Activated T-cell treated with anti-CD3 and anti-CD28 coated beads for 24 hours (primary cell): ENCODE measurements around the gene ATP6V0E2.

ENCODE experiments used
- DNase-seq: peaks from one replicate; pipeline ENCODE4 v3.0.0-alpha.2; 2020; ENCODE audit warnings: low read depth

ATP6V0E2 gene

GRCh38 chr7:149864023-149864422, 9.7 kb upstream of the ATP6V0E2 start:
- DNase-seq, result no peak

DNA sequence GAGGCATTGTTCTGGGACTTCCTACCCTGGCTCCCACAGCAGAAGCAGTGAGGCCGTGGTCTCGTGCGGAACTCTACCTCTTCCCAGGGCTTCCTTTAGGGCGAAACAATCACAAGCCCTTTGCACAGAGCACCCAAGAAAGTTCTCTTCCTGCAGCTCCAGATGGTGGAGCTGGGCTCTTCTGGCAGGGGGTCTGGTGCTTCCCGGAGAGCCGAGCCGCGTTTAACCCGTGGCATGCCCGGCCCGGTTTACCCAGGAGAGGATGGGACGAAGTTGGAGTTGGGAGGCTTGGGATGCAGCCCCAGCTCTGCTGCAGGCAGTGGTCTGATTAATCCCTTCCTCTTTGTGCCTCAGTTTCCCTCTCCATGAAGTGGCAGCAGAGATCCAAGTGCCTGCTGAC, 9.0 kb upstream of the ATP6V0E2 start:
- no peak for DNase-seq

DNA sequence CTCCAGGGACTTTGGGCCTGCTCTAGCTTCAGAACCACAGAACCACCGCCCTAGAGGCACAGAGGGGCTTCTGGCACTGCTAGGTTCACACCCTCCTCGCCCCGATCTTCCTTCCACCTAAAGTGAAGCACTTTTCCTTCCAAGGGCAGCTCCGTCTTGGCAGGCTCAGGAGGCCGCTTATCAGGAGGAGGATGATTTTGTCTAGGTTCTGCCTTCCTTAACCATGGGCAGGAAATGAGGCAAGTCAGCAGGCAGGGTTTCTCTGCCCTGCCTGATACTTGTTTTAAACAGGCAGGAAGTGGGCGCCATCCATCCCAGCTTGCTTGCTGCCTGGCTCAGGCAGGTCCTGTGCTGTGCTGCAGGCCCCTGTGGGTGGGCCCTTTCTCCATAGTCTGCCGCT, 8.3 kb upstream of the ATP6V0E2 start:
- peak; percentile 43 for DNase-seq

GRCh38 chr7:149866139-149866778, 7.5 kb upstream of the ATP6V0E2 start:
- DNase-seq, result no peak

DNA sequence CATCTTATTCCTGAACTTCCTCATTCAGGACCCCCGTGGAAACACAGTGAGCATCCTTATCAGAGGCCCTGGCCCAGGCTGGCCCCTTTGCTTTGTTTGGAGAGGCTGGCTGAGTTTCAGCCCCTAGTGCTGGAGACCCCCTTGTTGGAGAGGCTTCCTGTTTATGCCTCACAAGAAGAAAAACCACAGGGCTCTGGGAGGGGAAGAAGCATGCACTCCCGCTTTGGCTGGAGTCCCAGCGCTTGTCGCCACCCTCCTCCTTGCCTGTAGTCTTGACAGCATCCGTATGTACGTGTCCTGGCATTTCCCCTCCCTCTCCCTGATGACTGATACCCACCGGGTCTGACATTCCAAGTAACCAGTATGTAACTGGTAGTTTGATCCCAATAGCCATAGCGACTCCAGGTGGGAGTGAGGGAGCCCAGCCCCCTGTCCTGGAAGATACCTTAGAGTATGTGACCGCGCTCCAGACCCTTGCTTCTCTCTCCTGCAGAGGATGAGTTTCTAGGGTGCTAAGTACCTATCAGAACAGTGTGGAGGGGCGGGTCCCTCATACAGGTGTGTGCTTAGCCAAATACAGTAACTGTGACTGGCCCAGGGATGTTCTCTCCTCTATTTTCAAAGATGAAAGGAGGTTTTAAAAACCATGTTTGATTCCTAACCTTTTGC, 6.9 kb upstream of the ATP6V0E2 start:
- DNase-seq, result no peak

GRCh38 chr7:149867762-149868622, 5.8 kb upstream of the ATP6V0E2 start:
- no peak for DNase-seq

- no peak for DNase-seq
Observed at GRCh38 chr7:149868623-149869290, 5.0 kb upstream of the ATP6V0E2 start.

DNA sequence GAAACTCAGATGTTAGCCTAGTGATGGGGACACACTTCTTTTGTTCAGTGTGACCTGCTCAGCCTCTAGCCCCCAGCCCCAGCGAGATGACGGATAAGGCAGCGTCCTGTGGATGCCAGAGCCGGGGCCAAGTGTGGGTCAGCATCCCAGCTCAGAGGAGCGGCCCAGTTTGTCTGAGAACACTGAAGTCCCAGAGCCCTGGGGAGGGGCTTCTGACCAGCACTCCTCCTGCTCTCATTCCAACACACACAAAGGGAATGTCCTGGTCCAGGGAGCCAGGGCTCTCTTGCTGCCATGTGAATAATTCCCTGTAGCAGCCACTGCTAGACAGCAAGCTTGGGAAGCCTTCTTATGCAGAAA, 4.5 kb upstream of the ATP6V0E2 start:
- no peak for DNase-seq

DNA sequence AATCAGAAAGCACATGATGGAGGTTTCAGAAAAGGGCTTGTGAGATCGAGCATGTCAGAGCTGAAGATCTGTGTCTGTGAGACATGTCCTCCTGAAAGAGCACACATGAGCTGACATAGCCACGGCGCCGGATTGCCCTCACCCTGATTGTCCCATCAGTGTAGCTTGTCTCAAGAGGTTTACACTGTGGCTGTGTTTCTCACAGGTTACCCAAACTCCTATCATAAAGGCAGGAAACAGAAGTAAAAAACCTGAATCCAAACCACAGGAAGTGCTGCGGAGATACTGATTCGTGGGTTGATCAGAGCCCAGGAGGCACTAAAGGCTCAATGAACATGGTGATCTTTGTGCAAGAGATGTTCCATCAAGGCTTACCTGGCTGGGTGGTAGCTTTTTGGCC, 3.9 kb upstream of the ATP6V0E2 start:
- DNase-seq, result no peak

- no peak for DNase-seq
Observed at GRCh38 chr7:149870274-149870673, 3.5 kb upstream of the ATP6V0E2 start.

DNA sequence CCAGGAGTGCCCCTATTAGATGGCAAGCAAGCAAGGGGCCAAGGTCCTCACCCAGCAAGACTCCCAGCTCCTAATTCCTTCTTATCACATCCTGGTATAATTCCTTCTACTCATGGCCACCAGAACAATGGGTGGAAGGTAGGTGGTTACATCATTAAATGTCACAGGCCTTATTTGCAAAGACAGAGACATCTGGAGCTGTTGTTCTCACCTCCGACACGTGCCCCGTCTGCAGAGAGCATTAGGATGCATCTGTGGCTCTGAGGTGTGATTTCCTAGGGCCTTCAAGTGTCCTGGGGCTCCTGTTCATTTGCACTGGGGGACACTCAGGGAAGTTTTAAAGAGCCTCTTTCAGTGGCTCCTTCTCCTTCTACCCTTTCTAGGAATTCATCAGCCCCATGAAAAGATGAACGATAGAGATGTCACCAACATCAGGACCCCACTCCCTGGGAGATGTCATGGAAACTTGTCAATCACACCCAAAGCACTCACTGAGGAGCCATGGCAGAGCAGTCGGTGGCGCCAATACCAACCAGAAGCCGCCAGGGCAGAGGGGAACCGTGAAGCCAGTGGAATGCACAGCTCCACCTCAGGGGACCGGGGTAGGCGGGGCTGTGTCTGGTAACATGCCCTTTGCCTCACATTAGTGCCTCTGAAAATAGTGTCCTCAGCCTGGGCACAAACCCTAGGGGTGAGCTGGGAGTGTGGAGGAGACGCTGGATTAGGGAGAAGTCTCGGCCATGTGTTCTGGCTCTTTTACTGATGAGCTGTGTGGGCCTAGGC, 2.9 kb upstream of the ATP6V0E2 start:
- DNase-seq, result no peak

DNA sequence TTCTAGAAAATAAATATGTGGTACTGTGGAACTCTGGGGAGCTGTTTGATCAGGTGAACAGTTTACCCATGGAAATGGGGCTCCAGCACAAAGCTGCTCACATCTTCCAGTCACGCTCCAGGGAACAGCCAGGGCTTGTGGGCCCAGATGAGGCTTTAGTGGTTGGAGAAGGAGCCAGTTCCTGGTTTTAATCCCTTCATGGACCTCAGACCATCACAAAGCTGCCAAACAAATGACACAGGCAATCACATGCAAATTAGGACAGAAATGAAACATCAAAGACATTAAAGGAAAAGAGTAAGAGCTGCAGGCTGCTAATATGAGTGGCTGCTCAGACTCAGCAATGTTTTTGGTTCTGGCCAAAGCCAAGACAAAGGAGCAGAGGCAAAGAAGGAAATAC, 2.2 kb upstream of the ATP6V0E2 start:
- no peak for DNase-seq

- DNase-seq, result no peak
Observed at GRCh38 chr7:149872419-149873073, 1.2 kb upstream of the ATP6V0E2 start.

- no peak for DNase-seq
Observed at GRCh38 chr7:149873970-149874643, 338 bp downstream of the ATP6V0E2 start.

- DNase-seq, result no peak
Observed at GRCh38 chr7:149874644-149875028, 867 bp downstream of the ATP6V0E2 start.

DNA sequence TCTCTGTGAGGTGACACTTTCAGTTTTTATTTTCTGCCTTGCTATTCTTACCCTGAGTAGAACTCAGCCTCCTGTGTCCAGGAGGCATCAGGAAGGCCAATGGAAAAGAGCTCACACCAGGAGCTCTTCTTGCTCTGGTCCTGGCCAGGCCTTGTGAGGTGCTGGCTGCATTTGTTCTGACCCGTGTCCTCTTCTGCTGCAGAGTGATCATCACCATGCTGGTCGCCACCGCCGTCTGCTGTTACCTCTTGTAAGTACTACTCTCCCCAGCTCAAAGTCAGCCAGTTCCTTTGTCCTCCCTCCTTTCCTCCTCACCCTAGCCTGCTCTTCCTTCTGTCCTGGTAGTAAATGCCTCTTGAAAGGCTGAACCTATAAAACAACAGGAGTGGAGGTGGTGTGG, 1.6 kb downstream of the ATP6V0E2 start:
- DNase-seq, result no peak

DNA sequence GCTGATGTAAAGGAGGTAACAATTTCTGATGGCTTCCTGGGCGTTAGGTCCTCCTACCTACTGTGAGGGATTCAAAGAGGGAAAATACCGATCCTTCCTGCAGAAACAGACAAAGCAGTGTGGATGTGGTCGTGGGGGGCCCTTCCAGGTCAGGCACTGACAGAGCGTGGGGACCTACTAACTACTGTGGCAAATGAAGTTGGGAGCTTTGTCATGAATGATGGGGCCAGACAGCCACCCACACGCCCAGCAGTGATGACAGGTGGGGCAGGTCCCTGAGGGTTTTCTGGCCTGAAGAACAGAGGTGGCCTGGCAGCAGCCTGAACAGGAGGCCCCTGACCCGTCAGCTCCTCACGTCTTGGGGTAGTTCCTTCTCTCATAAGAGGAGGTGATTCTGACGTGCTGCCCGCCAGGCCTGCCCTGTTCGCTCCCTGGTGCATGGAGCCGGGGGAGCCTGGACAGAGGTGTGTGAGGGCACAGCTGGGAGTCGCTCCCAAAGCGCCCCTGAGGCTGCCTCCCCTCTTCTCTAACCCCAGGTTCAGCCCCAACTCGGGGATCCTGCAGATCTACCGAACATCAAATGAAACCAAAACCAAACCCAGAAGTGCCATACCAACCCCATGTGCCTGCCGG, 4.2 kb downstream of the ATP6V0E2 start:
- no peak for DNase-seq

GRCh38 chr7:149878523-149878921, 4.8 kb downstream of the ATP6V0E2 start:
- DNase-seq, result no peak

GRCh38 chr7:149879271-149879743, 5.5 kb downstream of the ATP6V0E2 start:
- no peak for DNase-seq
